CD14-positive monocyte (primary cell): ENCODE results near the gene DSCAML1. TPM values are rescaled to one million over a fixed set of nuclear protein-coding genes. Genes with fewer than 3 reads are reported as not detected.

Experiments used
- DNase-seq, 3 donors: peaks; one replicate each; pipeline ENCODE4 v3.0.0-alpha.2; 2011 to 2022
- H2AFZ ChIP-seq: 2 replicates; pipeline ENCODE4 v1.6.0; 2012; ENCODE audit warnings: mild to moderate bottlenecking, low read depth, low read length, inconsistent platforms; ENCODE audit not compliant: insufficient read depth, poor library complexity, severe bottlenecking
- H3K27ac ChIP-seq, 2 donors: 1 replicate in 1 of 2; 2 replicates in 1 of 2; pipeline ENCODE4 v1.5.1; 2012 to 2013; ENCODE audit warnings: low read length in 2 of 2, control low read depth in 1 of 2, inconsistent platforms in 1 of 2, low read depth in 1 of 2, mild to moderate bottlenecking in 1 of 2
- H3K27me3 ChIP-seq, 2 donors: one replicate each; pipeline versions ENCODE4 v1.6.0 to v1.6.1; 2011 to 2013; ENCODE audit warnings: low read length in 2 of 2; ENCODE audit not compliant: control insufficient read depth in 2 of 2, insufficient read depth in 2 of 2
- H3K36me3 ChIP-seq, 2 donors: replicated peaks in 1 of 2; 1 replicate in 1 of 2; 2 replicates in 1 of 2; pipeline versions ENCODE4 v1.5.1 to v1.6.1; 2012 to 2013; ENCODE audit warnings: low read length in 2 of 2, control low read depth in 1 of 2, inconsistent platforms in 1 of 2, mild to moderate bottlenecking in 1 of 2; ENCODE audit not compliant: insufficient read depth in 2 of 2, control insufficient read depth in 1 of 2
- H3K4me1 ChIP-seq, 2 donors: 1 replicate in 1 of 2; 2 replicates in 1 of 2; pipeline versions ENCODE4 v1.5.1 to v1.6.1; 2012 to 2013; ENCODE audit warnings: low read length in 2 of 2, control low read depth in 1 of 2, inconsistent platforms in 1 of 2, mild to moderate bottlenecking in 1 of 2, moderate library complexity in 1 of 2; ENCODE audit not compliant: insufficient read depth in 2 of 2, control insufficient read depth in 1 of 2
- H3K4me2 ChIP-seq: replicated peaks from 2 replicates; pipeline ENCODE3; 2012; ENCODE audit warnings: low read length, moderate library complexity, mild to moderate bottlenecking; ENCODE audit not compliant: poor library complexity, severe bottlenecking; ENCODE audit errors: extremely low read depth
- H3K4me3 ChIP-seq, 3 experiments: fragments of 200-600 bp in 1 of 3; sonication (generic) in 1 of 3; replicated peaks in 1 of 3; 1 replicate in 2 of 3; 2 replicates in 1 of 3; pipeline ENCODE4 v1.5.1; 2011 to 2013; ENCODE audit warnings: low read length in 3 of 3, mild to moderate bottlenecking in 3 of 3, control low read depth in 2 of 3, low read depth in 2 of 3, inconsistent platforms in 1 of 3, moderate library complexity in 1 of 3
- H3K79me2 ChIP-seq: 2 replicates; pipeline ENCODE4 v1.6.0; 2012; ENCODE audit warnings: mild to moderate bottlenecking, control low read depth, inconsistent platforms, low read length, moderate library complexity; ENCODE audit not compliant: insufficient read depth
- H3K9ac ChIP-seq: 2 replicates; pipeline ENCODE4 v1.6.0; 2017; ENCODE audit warnings: low read length, mild to moderate bottlenecking; ENCODE audit not compliant: insufficient read depth, poor library complexity, severe bottlenecking
- H3K9me3 ChIP-seq, 2 donors: replicated peaks in 1 of 2; 1 replicate in 1 of 2; 2 replicates in 1 of 2; pipeline versions ENCODE4 v1.5.1 to v1.6.1; 2012 to 2013; ENCODE audit warnings: low read length in 2 of 2, control low read depth in 1 of 2; ENCODE audit not compliant: control insufficient read depth in 1 of 2, insufficient read depth in 1 of 2
- H4K20me1 ChIP-seq: 2 replicates; pipeline ENCODE4 v1.6.0; 2012; ENCODE audit warnings: mild to moderate bottlenecking, low read length, control low read depth, moderate library complexity; ENCODE audit not compliant: insufficient read depth
- H3K27ac Mint-ChIP-seq, 7 donors: one replicate each; pipeline ENCODE4 v1.8.0; 2020; ENCODE audit warnings: mild to moderate bottlenecking in 7 of 7, mixed read lengths in 7 of 7, moderate library complexity in 6 of 7, inconsistent platforms in 2 of 7
- H3K27me3 Mint-ChIP-seq, 3 donors: one replicate each; pipeline ENCODE4 v1.8.0; 2021 to 2022; ENCODE audit warnings: low read depth in 3 of 3, mild to moderate bottlenecking in 3 of 3, mixed read lengths in 3 of 3, moderate library complexity in 3 of 3, inconsistent platforms in 1 of 3
- H3K36me3 Mint-ChIP-seq, 2 donors: one replicate each; pipeline ENCODE4 v1.8.0; 2020; ENCODE audit warnings: mixed read lengths in 2 of 2, inconsistent platforms in 1 of 2, mild to moderate bottlenecking in 1 of 2
- H3K4me1 Mint-ChIP-seq: one replicate; pipeline ENCODE4 v1.8.0; 2020; ENCODE audit warnings: mild to moderate bottlenecking, mixed read lengths
- H3K4me3 Mint-ChIP-seq, 2 donors: one replicate each; pipeline ENCODE4 v1.8.0; 2020; ENCODE audit warnings: mild to moderate bottlenecking in 2 of 2, mixed read lengths in 2 of 2, moderate library complexity in 1 of 2
- H3K9me3 Mint-ChIP-seq, 7 donors: one replicate each; pipeline ENCODE4 v1.8.0; 2020 to 2022; ENCODE audit warnings: mixed read lengths in 7 of 7, mild to moderate bottlenecking in 6 of 7, moderate library complexity in 6 of 7, inconsistent platforms in 2 of 7
- WGBS: methylation state at CpG from one replicate; pipeline ENCODE4 v1.1.5; 2013; ENCODE audit warnings: missing lambda C conversion rate; ENCODE audit not compliant: insufficient coverage; 5-methylcytosine and 5-hydroxymethylcytosine counted together
- intact Hi-C, 2 donors: fragments of 100-400 bp; cut with micrococcal nuclease; formaldehyde crosslinking; loops; one replicate each; pipeline versions ENCODE4 v1.15.0 to v1.15.1; 2023
- polyA plus RNA-seq, 3 donors: library from polyadenylated mRNA; depleted of rRNA in 1 of 3; unstranded in 2 of 3; stranded (reverse) in 1 of 3; fragments of 300-500 nt in 2 of 3; fragments of >200 nt in 1 of 3; fragmentation: Illumina TruSeq in 2 of 3; gene quantifications; 1 replicate in 2 of 3; 2 replicates in 1 of 3; pipeline ENCODE4 v1.2.3, GENCODE V29; 2012 to 2021
- TF ChIP-seq, protein P1 (sequence below): fragments of 200-600 bp; IDR thresholded peaks from one replicate; pipeline ENCODE4 v1.8.0; 2022; ENCODE audit warnings: antibody characterized with exemption, mild to moderate bottlenecking

The DSCAML1 gene
- polyA plus RNA-seq, 3 donors, result not detected

GRCh38 chr11:117418737-117419481, 378.1 kb downstream of the DSCAML1 start:
- H3K4me3 ChIP-seq, result no peak overlapping the region
- 82% methylated on average over 3 of the region's 12 CpGs for WGBS
- no peaks in the 10 kb centered on the region for H3K4me1 ChIP-seq
- no peaks in the 10 kb centered on the region for H3K4me1 Mint-ChIP-seq
- peaks cover 1 to 15% (median 3%) of the 10 kb centered on the region in 3 donors for H3K27me3 Mint-ChIP-seq
- no peaks in the 10 kb centered on the region for H4K20me1 ChIP-seq
- H3K4me2 ChIP-seq, result no peak overlapping the region
- no peak overlapping the region for H3K4me3 Mint-ChIP-seq
- no peaks in the 10 kb centered on the region for H3K79me2 ChIP-seq
- H3K36me3 ChIP-seq, result no peaks in the 10 kb centered on the region
- no peaks in the 10 kb centered on the region for H3K27me3 ChIP-seq
- peaks cover 0 to 2% (median 0%) of the 10 kb centered on the region in 7 donors for H3K9me3 Mint-ChIP-seq
- no peak overlapping the region for H3K27ac Mint-ChIP-seq
- TF ChIP-seq, protein P1, sequence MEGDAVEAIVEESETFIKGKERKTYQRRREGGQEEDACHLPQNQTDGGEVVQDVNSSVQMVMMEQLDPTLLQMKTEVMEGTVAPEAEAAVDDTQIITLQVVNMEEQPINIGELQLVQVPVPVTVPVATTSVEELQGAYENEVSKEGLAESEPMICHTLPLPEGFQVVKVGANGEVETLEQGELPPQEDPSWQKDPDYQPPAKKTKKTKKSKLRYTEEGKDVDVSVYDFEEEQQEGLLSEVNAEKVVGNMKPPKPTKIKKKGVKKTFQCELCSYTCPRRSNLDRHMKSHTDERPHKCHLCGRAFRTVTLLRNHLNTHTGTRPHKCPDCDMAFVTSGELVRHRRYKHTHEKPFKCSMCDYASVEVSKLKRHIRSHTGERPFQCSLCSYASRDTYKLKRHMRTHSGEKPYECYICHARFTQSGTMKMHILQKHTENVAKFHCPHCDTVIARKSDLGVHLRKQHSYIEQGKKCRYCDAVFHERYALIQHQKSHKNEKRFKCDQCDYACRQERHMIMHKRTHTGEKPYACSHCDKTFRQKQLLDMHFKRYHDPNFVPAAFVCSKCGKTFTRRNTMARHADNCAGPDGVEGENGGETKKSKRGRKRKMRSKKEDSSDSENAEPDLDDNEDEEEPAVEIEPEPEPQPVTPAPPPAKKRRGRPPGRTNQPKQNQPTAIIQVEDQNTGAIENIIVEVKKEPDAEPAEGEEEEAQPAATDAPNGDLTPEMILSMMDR, result no peak
- H3K9me3 ChIP-seq, result no peaks in the 10 kb centered on the region
- no peak for DNase-seq
- H3K27ac ChIP-seq, result no peak overlapping the region
- no peaks in the 10 kb centered on the region for H3K36me3 Mint-ChIP-seq
- H3K9ac ChIP-seq, result no peak overlapping the region
- H2AFZ ChIP-seq, result no peak overlapping the region
- intact Hi-C loops, result no loop called here

DNA sequence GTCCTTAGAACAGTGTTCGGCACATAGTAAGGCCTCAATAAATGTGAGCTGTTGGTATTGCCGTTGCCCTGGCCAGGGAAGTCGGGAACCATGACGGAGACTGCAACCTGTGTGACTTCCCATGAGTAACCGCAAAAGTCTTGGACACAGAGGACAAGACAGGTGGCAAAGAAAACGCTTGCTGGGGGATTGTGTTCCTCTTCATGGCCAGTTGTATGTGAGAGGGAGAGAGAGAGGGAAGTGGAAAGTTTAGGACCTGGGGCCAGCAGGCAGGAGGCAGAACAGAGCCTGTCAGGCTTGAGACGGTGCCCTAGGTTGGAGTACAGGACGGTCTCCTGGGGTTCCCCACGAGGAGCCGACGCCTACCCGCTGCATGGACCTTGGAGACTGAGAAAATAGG, 379.2 kb downstream of the DSCAML1 start:
- peaks cover 0 to 2% (median 0%) of the 10 kb centered on the region in 7 donors for H3K9me3 Mint-ChIP-seq
- Histone ChIP-seq H3K4me1 (no peaks in the 10 kb centered on the region), H3K27ac (no peak overlapping the region), H4K20me1 (no peaks in the 10 kb centered on the region), H3K4me3 (no peak overlapping the region), H3K36me3 (no peaks in the 10 kb centered on the region), H3K79me2 (no peaks in the 10 kb centered on the region), H3K9ac (no peak overlapping the region), H3K9me3 (no peaks in the 10 kb centered on the region), H3K4me2 (no peak overlapping the region), H2AFZ (no peak overlapping the region), H3K27me3 (no peaks in the 10 kb centered on the region)
- H3K4me1 Mint-ChIP-seq, result no peaks in the 10 kb centered on the region
- no peak for DNase-seq
- H3K27me3 Mint-ChIP-seq, result peaks cover 1 to 10% (median 3%) of the 10 kb centered on the region in 3 donors
- H3K36me3 Mint-ChIP-seq, result peaks cover 3 to 5% of the 10 kb centered on the region in 2 donors
- TF ChIP-seq, protein P1, result no peak
- no peak overlapping the region for H3K4me3 Mint-ChIP-seq
- H3K27ac Mint-ChIP-seq, result no peak overlapping the region
- WGBS, result 90% methylated on average over 12 of the region's 12 CpGs
- intact Hi-C loops, result no loop called here
